Measurements from ENCODE around the gene APBA1. TPM values are rescaled to one million over a fixed set of nuclear protein-coding genes. Genes with fewer than 3 reads are reported as not detected.

Gene APBA1
- total RNA-seq, 2 experiments from 2014 or later, result 0.79 to 3.6 TPM

- CTCF ChIA-PET, result no interaction called here
- no peak for ATAC-seq
- no peaks in the 10 kb centered on the region for H3K4me1 Mint-ChIP-seq
- H3K4me3 Mint-ChIP-seq, result no peak overlapping the region
- no peaks in the 10 kb centered on the region for H3K9me3 Mint-ChIP-seq (ENCODE audit: low read depth)
- H3K27me3 Mint-ChIP-seq, result no peaks in the 10 kb centered on the region
- H3K36me3 Mint-ChIP-seq, result no peaks in the 10 kb centered on the region
- H3K27ac Mint-ChIP-seq, result no peak overlapping the region
- no peak for DNase-seq
Observed at GRCh38 chr9:69433392-69433791, 238.8 kb downstream of the APBA1 start.

GRCh38 chr9:69432623-69433022 lies 239.5 kb downstream of the APBA1 start:
- Mint-ChIP-seq H3K27me3 (no peaks in the 10 kb centered on the region), H3K4me1 (no peaks in the 10 kb centered on the region), H3K27ac (no peak overlapping the region), H3K4me3 (no peak overlapping the region), H3K9me3 (ENCODE audit: low read depth) (no peaks in the 10 kb centered on the region), H3K36me3 (no peaks in the 10 kb centered on the region)
- ATAC-seq, result no peak
- no peak for DNase-seq
- CTCF ChIA-PET, result no interaction called here

- H3K36me3 Mint-ChIP-seq, result no peaks in the 10 kb centered on the region
- no peaks in the 10 kb centered on the region for H3K9me3 Mint-ChIP-seq (ENCODE audit: low read depth)
- CTCF ChIA-PET, result no interaction called here
- no peak overlapping the region for H3K27ac Mint-ChIP-seq
- ATAC-seq, result no peak
- no peaks in the 10 kb centered on the region for H3K27me3 Mint-ChIP-seq
- no peak overlapping the region for H3K4me3 Mint-ChIP-seq
- H3K4me1 Mint-ChIP-seq, result no peaks in the 10 kb centered on the region
- no peak for DNase-seq
Observed at GRCh38 chr9:69431777-69432176, 240.4 kb downstream of the APBA1 start.

GRCh38 chr9:69431203-69431602 lies 241.0 kb downstream of the APBA1 start:
- H3K4me3 Mint-ChIP-seq, result no peak overlapping the region
- H3K27ac Mint-ChIP-seq, result no peak overlapping the region
- CTCF ChIA-PET, result no interaction called here

GRCh38 chr9:69430206-69430605 lies 242.0 kb downstream of the APBA1 start:
- Mint-ChIP-seq H3K27me3 (no peaks in the 10 kb centered on the region), H3K4me3 (no peak overlapping the region), H3K27ac (no peak overlapping the region), H3K36me3 (no peaks in the 10 kb centered on the region), H3K4me1 (no peaks in the 10 kb centered on the region), H3K9me3 (ENCODE audit: low read depth) (no peaks in the 10 kb centered on the region)
- DNase-seq (no peak), ATAC-seq (no peak)
- CTCF ChIA-PET, result no interaction called here

More at GRCh38 chr9:69431203-69431602, 241.0 kb downstream of the APBA1 start:
- Mint-ChIP-seq H3K27me3 (no peaks in the 10 kb centered on the region), H3K9me3 (ENCODE audit: low read depth) (no peaks in the 10 kb centered on the region), H3K36me3 (no peaks in the 10 kb centered on the region), H3K4me1 (no peaks in the 10 kb centered on the region)
- DNase-seq (no peak), ATAC-seq (no peak)

- DNase-seq, result no peak
- H3K27me3 Mint-ChIP-seq, result no peaks in the 10 kb centered on the region
- H3K9me3 Mint-ChIP-seq (ENCODE audit: low read depth), result no peaks in the 10 kb centered on the region
- no peak overlapping the region for H3K4me3 Mint-ChIP-seq
- CTCF ChIA-PET, result no interaction called here
- no peaks in the 10 kb centered on the region for H3K36me3 Mint-ChIP-seq
- H3K4me1 Mint-ChIP-seq, result no peaks in the 10 kb centered on the region
- no peak for ATAC-seq
- H3K27ac Mint-ChIP-seq, result no peak overlapping the region
Observed at GRCh38 chr9:69429281-69429680, 242.9 kb downstream of the APBA1 start.

GRCh38 chr9:69428017-69428785 lies 244.0 kb downstream of the APBA1 start:
- Mint-ChIP-seq H3K9me3 (ENCODE audit: low read depth) (no peaks in the 10 kb centered on the region), H3K27ac (no peak overlapping the region), H3K4me3 (no peak overlapping the region), H3K27me3 (no peaks in the 10 kb centered on the region), H3K36me3 (no peaks in the 10 kb centered on the region), H3K4me1 (no peaks in the 10 kb centered on the region)
- ATAC-seq (no peak), DNase-seq (no peak)
- CTCF ChIA-PET, result no interaction called here

- H3K4me1 Mint-ChIP-seq, result no peaks in the 10 kb centered on the region
- no peaks in the 10 kb centered on the region for H3K36me3 Mint-ChIP-seq
- H3K27ac Mint-ChIP-seq, result no peak overlapping the region
- no peaks in the 10 kb centered on the region for H3K27me3 Mint-ChIP-seq
- no peaks in the 10 kb centered on the region for H3K9me3 Mint-ChIP-seq (ENCODE audit: low read depth)
- ATAC-seq (no peak), DNase-seq (no peak)
- CTCF ChIA-PET, result interaction anchor here (0.6 kb wide), 1 partner anchor 226 kb away, joined by 4 read pairs; no protein-coding TSS in a partner anchor
- no peak overlapping the region for H3K4me3 Mint-ChIP-seq
Observed at GRCh38 chr9:69427286-69427685, 244.9 kb downstream of the APBA1 start.

GRCh38 chr9:69425136-69425801 lies 246.9 kb downstream of the APBA1 start:
- Mint-ChIP-seq H3K27me3 (no peaks in the 10 kb centered on the region), H3K4me3 (no peak overlapping the region), H3K27ac (no peak overlapping the region), H3K36me3 (no peaks in the 10 kb centered on the region), H3K9me3 (ENCODE audit: low read depth) (no peaks in the 10 kb centered on the region), H3K4me1 (no peaks in the 10 kb centered on the region)
- ATAC-seq (no peak), DNase-seq (no peak)
- CTCF ChIA-PET, result interaction anchor here (0.7 kb wide), 1 partner anchor 689 kb away, joined by 3 read pairs; no protein-coding TSS in a partner anchor

GRCh38 chr9:69421908-69422801 lies 250.0 kb downstream of the APBA1 start:
- H3K36me3 Mint-ChIP-seq, result no peaks in the 10 kb centered on the region
- DNase-seq (peak; percentile 51), ATAC-seq (peak; percentile 47)
- H3K4me3 Mint-ChIP-seq, result no peak overlapping the region
- no peaks in the 10 kb centered on the region for H3K9me3 Mint-ChIP-seq (ENCODE audit: low read depth)
- no peak overlapping the region for H3K27ac Mint-ChIP-seq
- no peaks in the 10 kb centered on the region for H3K4me1 Mint-ChIP-seq
- CTCF ChIA-PET, result interaction anchor here (0.7 to 3.8 kb wide), 13 partner anchors 26 to 690 kb away, joined by 3 to 21 read pairs (median 3); no protein-coding TSS in a partner anchor
- H3K27me3 Mint-ChIP-seq, result peaks cover 2% of the 10 kb centered on the region

- CTCF ChIA-PET, result interaction anchor here (1.0 to 3.8 kb wide), 5 partner anchors 74 to 691 kb away, joined by 3 to 21 read pairs (median 19); no protein-coding TSS in a partner anchor
- DNase-seq (no peak), ATAC-seq (no peak)
- Mint-ChIP-seq H3K4me1 (no peaks in the 10 kb centered on the region), H3K27me3 (peaks cover 2% of the 10 kb centered on the region), H3K27ac (no peak overlapping the region), H3K4me3 (no peak overlapping the region), H3K36me3 (no peaks in the 10 kb centered on the region), H3K9me3 (ENCODE audit: low read depth) (no peaks in the 10 kb centered on the region)
Observed at GRCh38 chr9:69420611-69421270, 251.4 kb downstream of the APBA1 start.

GRCh38 chr9:69412741-69413150 lies 259.4 kb downstream of the APBA1 start:
- no peaks in the 10 kb centered on the region for H3K4me1 Mint-ChIP-seq
- DNase-seq, result no peak
- H3K27me3 Mint-ChIP-seq, result peaks cover 10% of the 10 kb centered on the region

More at GRCh38 chr9:69412741-69413150, 259.4 kb downstream of the APBA1 start:
- H3K27ac Mint-ChIP-seq, result no peak overlapping the region
- H3K9me3 Mint-ChIP-seq (ENCODE audit: low read depth), result no peaks in the 10 kb centered on the region
- CTCF ChIA-PET, result no interaction called here
- no peak for ATAC-seq
- no peak overlapping the region for H3K4me3 Mint-ChIP-seq
- no peaks in the 10 kb centered on the region for H3K36me3 Mint-ChIP-seq

All from activated CD8-positive, alpha-beta memory T cell treated with anti-CD3 and anti-CD28 coated beads, Interleukin-2, amount 10 ng/mL, durations not matched to agents 7 days and 5 days (primary cell).